Body of pancreas (tissue), 4 donors: ENCODE data around the gene LRIT3. TPM values are rescaled to one million over a fixed set of nuclear protein-coding genes. Genes with fewer than 3 reads are reported as not detected.

Experiments used
- ATAC-seq: fragments of 150-250 bp; one replicate; pipeline ENCODE4 v1.9.1; 2016
- DNase-seq, 4 donors: peaks; one replicate each; pipeline ENCODE4 v3.0.0-alpha.2; 2019
- H3K27ac ChIP-seq, 4 donors: fragments of 200-600 bp; sonication (generic); 1 replicate in 3 of 4; 2 replicates in 1 of 4; pipeline versions ENCODE4 v1.5.1 to v1.6.1; 2016 to 2019; ENCODE audit warnings: mild to moderate bottlenecking in 1 of 4, mixed read lengths in 1 of 4, moderate library complexity in 1 of 4
- H3K27me3 ChIP-seq, 2 donors: fragments of 200-600 bp; sonication (generic); one replicate each; pipeline ENCODE4 v1.6.0; 2016; ENCODE audit warnings: mild to moderate bottlenecking in 1 of 2
- H3K36me3 ChIP-seq, 2 donors: fragments of 200-600 bp; sonication (generic); replicated peaks in 1 of 2; 2 replicates each; pipeline ENCODE4 v1.5.1; 2016; ENCODE audit warnings: low read depth in 2 of 2; ENCODE audit not compliant: insufficient read depth in 1 of 2
- H3K4me1 ChIP-seq: fragments of 200-600 bp; sonication (generic); one replicate; pipeline ENCODE4 v1.6.0; 2016
- H3K4me3 ChIP-seq, 2 donors: fragments of 200-600 bp; sonication (generic); 1 replicate in 1 of 2; 2 replicates in 1 of 2; pipeline ENCODE4 v1.5.1; 2016 to 2019
- H3K9me3 ChIP-seq, 3 donors: fragments of 200-600 bp; sonication (generic); 1 replicate in 2 of 3; 2 replicates in 1 of 3; pipeline ENCODE4 v1.5.1; 2016
- POLR2A ChIP-seq, 3 donors: fragments of 450-650 bp; IDR thresholded peaks; one replicate each; pipeline ENCODE4 v1.6.1; 2016; ENCODE audit warnings: antibody characterized with exemption in 3 of 3, mild to moderate bottlenecking in 2 of 3
- WGBS, 2 donors: methylation state at CpG; one replicate each; pipeline ENCODE4 v1.1.5; 2017; 5-methylcytosine and 5-hydroxymethylcytosine counted together
- intact Hi-C: fragments of 100-400 bp; cut with DNase I; formaldehyde crosslinking; loops from one replicate; pipeline ENCODE4 v1.15.1; 2023
- total RNA-seq, 2 donors: library from RNA; depleted of rRNA; stranded (reverse); fragments of >200 nt; gene quantifications; one replicate each; pipeline ENCODE4 v1.1.0, GENCODE V29; 2016
- TF ChIP-seq, protein P1 (sequence below), 7 experiments: fragments of 450-650 bp in 4 of 7; fragments of 200-600 bp in 3 of 7; sonication (generic) in 3 of 7; IDR thresholded peaks; one replicate each; pipeline ENCODE4 v1.5.1; 2016 to 2019; ENCODE audit warnings: antibody characterized with exemption in 7 of 7

LRIT3 gene
- total RNA-seq, 2 donors from 2014 or later, result 0.26 TPM; not detected in 1

DNA sequence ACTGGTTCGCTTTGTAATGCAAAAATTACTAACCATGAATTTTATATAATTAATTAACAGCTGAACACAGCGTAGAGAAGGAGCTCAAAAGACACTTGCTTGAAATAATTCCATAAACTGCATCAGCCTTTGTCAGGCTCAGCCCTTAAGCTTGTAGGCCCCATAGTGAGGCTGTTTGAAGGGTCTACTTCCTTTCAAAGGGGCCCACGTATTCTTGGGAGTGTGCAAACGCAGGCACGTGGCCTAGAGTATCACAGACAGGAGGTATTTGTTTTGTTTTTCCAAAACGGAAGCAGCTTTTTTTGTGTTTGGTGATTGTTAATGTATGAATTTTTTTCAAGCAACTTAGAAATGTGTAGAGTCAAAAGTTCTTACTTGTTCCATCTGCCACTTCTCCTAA, 39.2 kb downstream of the LRIT3 start:
- Histone ChIP-seq H3K4me1 (no peaks in the 10 kb centered on the region), H3K4me3 (no peak overlapping the region), H3K36me3 (no peaks in the 10 kb centered on the region), H3K27me3 (no peaks in the 10 kb centered on the region), H3K9me3 (no peaks in the 10 kb centered on the region), H3K27ac (no peak overlapping the region)
- intact Hi-C loops, result no loop called here
- no peak for TF ChIP-seq POLR2A (IDR thresholded peaks at IDR 0.05)
- TF ChIP-seq, protein P1, sequence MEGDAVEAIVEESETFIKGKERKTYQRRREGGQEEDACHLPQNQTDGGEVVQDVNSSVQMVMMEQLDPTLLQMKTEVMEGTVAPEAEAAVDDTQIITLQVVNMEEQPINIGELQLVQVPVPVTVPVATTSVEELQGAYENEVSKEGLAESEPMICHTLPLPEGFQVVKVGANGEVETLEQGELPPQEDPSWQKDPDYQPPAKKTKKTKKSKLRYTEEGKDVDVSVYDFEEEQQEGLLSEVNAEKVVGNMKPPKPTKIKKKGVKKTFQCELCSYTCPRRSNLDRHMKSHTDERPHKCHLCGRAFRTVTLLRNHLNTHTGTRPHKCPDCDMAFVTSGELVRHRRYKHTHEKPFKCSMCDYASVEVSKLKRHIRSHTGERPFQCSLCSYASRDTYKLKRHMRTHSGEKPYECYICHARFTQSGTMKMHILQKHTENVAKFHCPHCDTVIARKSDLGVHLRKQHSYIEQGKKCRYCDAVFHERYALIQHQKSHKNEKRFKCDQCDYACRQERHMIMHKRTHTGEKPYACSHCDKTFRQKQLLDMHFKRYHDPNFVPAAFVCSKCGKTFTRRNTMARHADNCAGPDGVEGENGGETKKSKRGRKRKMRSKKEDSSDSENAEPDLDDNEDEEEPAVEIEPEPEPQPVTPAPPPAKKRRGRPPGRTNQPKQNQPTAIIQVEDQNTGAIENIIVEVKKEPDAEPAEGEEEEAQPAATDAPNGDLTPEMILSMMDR (IDR thresholded peaks at IDR 0.05), result no peak
- DNase-seq (no peak), ATAC-seq (no peak)
- 65 to 74% methylated on average over 6 of the region's 6 CpGs for WGBS, 2 donors

DNA sequence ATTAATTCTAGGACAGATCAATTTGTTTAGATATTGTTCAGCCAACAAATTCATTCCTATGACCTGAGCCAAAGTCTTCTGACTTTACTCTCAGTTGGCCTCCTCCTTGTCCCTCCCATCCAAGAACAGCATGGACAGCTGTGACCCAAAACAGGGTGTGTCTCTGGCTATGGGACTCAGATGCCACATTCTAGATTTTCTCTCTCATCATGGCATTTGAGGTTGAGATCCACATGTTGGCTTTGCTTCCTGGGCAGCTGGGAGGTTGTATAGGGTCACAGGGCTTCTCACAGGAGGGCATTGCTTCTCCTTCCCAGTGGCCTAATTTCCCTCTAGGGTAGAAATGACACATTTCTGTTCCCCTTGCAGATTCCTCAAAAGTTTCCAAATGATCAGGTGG, 42.2 kb downstream of the LRIT3 start:
- ATAC-seq, result no peak
- no peak for TF ChIP-seq POLR2A (IDR thresholded peaks at IDR 0.05)
- TF ChIP-seq, protein P1 (IDR thresholded peaks at IDR 0.05), result no peak
- H3K4me3 ChIP-seq, result no peak overlapping the region
- H3K27me3 ChIP-seq, result no peaks in the 10 kb centered on the region
- H3K36me3 ChIP-seq, result no peaks in the 10 kb centered on the region
- intact Hi-C loops, result no loop called here
- no peaks in the 10 kb centered on the region for H3K9me3 ChIP-seq
- H3K27ac ChIP-seq, result no peak overlapping the region
- H3K4me1 ChIP-seq, result no peaks in the 10 kb centered on the region
- no peak for DNase-seq

DNA sequence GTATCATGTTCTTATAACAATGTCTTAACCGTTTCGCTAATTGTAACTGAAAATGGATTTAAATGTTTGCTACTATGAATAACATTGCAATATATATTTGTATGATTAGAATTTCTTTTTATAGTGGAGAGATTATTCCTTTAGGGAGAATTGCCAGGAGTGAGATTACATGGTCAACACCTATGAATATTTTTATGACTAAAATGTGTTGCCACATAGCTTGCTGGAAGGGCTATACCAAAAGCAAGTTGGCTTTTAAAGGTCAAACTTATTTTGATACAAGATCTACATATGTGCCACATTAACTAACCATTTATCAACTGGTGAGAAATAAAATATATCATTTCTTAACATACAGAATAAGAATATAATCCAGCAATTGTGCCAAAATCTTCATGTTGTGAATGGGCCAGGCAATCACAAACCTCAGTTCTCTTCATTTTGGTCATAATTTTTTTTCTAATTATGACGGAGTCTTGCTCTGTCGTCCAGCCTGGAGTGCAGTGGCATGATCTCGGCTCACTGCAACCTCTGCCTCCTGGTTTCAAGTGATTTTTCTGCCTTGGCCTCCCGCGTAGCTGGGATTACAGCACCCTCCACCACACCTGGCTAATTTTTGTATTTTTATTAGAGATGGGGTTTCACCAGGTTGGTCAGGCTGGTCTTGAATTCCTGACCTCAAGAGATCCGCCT, 54.8 kb downstream of the LRIT3 start:
- Histone ChIP-seq H3K9me3 (no peaks in the 10 kb centered on the region), H3K4me1 (no peaks in the 10 kb centered on the region), H3K27me3 (no peaks in the 10 kb centered on the region), H3K4me3 (no peak overlapping the region), H3K27ac (no peak overlapping the region), H3K36me3 (no peaks in the 10 kb centered on the region)
- intact Hi-C loops, result no loop called here
- no peak for DNase-seq
- ATAC-seq, result no peak
- TF ChIP-seq, protein P1 (IDR thresholded peaks at IDR 0.05), result no peak
- TF ChIP-seq POLR2A (IDR thresholded peaks at IDR 0.05), result no peak
- 92 to 93% methylated on average over 8 of the region's 8 CpGs for WGBS, 2 donors

DNA sequence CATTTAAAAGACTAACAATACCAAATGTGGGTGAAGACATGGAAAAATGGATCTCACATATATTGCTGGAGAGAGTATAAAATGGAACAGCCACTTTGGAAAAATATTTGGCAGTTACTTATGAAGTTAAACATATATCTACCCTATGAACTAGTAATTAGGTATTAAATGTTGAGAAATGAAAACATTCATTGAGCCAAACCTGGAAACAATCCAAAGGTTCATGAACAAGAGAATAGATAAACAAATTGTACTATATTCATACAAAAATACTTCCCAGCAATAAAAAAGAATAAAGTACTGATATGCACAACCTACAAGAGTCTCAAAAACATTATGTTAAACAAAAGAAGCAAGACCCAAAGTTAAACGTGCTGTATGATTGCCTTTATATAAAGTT, 60.8 kb downstream of the LRIT3 start:
- no peak for DNase-seq
- no peaks in the 10 kb centered on the region for H3K36me3 ChIP-seq
- no peak for ATAC-seq
- no peak overlapping the region for H3K4me3 ChIP-seq
- TF ChIP-seq, protein P1 (IDR thresholded peaks at IDR 0.05), result no peak
- TF ChIP-seq POLR2A (IDR thresholded peaks at IDR 0.05), result no peak
- H3K27me3 ChIP-seq, result no peaks in the 10 kb centered on the region
- H3K9me3 ChIP-seq, result no peaks in the 10 kb centered on the region
- intact Hi-C loops, result no loop called here
- no peak overlapping the region for H3K27ac ChIP-seq
- peaks cover 5% of the 10 kb centered on the region for H3K4me1 ChIP-seq
- 71 to 83% methylated on average over 1 of the region's 1 CpG for WGBS, 2 donors

DNA sequence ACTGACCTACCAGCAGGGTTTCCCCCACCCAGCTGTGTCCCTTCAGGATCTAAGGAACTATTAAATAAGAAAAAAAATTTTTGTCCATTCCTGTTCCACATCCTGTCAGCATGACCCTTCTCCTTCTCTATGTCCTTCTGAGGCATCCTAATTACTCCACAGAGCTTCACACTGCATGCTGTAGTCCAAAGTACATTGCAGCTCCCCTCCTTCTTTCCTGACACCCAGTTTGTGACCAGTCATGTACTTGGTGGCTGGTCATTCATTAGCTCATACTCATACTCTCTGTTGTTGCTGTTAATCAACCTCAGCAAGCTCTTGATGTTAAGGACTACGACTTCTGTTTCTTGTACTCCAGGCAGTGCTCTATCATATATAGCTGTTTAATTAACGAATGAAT, 62.3 kb downstream of the LRIT3 start:
- no peaks in the 10 kb centered on the region for H3K9me3 ChIP-seq
- ATAC-seq, result no peak
- intact Hi-C loops, result no loop called here
- H3K27ac ChIP-seq, result no peak overlapping the region
- DNase-seq, result no peak
- no peak overlapping the region for H3K4me3 ChIP-seq
- WGBS, 2 donors, result 83 to 84% methylated on average over 2 of the region's 2 CpGs
- no peak for TF ChIP-seq POLR2A (IDR thresholded peaks at IDR 0.05)
- TF ChIP-seq, protein P1 (IDR thresholded peaks at IDR 0.05), result no peak
- peaks cover 5% of the 10 kb centered on the region for H3K4me1 ChIP-seq
- H3K36me3 ChIP-seq, result no peaks in the 10 kb centered on the region
- no peaks in the 10 kb centered on the region for H3K27me3 ChIP-seq
